ENCODE data around the gene UBL3.
A peak's percentile ranks its signal among the peaks of the same experiment; 100 is the strongest.

The UBL3 gene, protein sequence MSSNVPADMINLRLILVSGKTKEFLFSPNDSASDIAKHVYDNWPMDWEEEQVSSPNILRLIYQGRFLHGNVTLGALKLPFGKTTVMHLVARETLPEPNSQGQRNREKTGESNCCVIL

DNA sequence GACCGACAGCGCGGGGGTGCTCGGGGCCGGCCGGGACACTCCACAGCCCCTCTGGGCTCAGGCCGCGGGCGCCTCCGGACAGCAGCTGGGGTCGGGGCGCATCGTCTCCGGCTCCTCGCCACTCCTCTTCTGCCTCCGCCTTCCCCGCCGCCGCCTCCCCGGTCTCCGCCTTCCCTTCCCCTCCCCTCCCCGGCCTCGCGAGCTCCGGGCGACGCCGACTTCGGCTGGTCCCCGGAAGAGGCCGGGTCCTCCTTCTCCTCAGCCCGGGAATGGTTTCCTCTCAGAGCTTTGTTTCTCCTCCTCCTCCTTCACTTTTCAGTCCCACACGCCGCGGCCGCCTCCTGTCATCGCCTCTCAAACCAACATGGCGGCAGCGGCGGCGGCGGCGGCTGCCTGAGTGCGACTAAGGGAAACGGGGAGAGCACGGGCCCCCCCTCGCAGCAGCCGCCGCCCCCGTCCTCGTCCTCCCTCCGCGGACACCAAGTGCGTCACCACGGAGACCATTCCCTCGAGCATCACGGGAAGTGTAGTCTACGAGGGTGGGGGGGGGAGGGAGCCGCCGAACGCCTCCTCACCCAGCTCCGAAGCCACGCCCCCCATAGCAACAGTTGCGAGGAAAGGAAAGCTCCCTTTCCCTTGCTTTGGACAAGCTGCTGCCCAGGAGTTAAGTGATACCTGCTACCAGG is at the start of gene UBL3:
Gene UBL3 (minus strand): TSS at position 405 of the 686 bp plus-strand sequence. CDS start 1,079 bp downstream, outside the sequence.
- WGBS (ENCODE audit: insufficient coverage, insufficient read length): no CpG with 5 or more reads among the region's 64 CpGs
- H3K4me1 ChIP-seq (ENCODE audit: control insufficient read depth, insufficient read depth, low read length): peaks cover 2% of the 10 kb centered on the region; the same call in 1 of the 2 replicates
- no peaks in the 10 kb centered on the region for H3K36me3 ChIP-seq (ENCODE audit: control insufficient read depth, insufficient read depth, low read length)
- H3K27ac ChIP-seq (ENCODE audit: low read length): no peak within 1 kb of the TSS
- H3K9me3 ChIP-seq (ENCODE audit: control insufficient read depth, insufficient read depth, low read length): no peaks in the 10 kb centered on the region
- H3K27me3 ChIP-seq (ENCODE audit: control insufficient read depth, insufficient read depth, low read length): no peaks in the 10 kb centered on the region
- peak; percentile 75 for DNase-seq (ENCODE audit: low read depth, low spot score)
- H3K4me3 ChIP-seq (ENCODE audit: low read length): peak within 1 kb of the TSS; percentile 84

DNA sequence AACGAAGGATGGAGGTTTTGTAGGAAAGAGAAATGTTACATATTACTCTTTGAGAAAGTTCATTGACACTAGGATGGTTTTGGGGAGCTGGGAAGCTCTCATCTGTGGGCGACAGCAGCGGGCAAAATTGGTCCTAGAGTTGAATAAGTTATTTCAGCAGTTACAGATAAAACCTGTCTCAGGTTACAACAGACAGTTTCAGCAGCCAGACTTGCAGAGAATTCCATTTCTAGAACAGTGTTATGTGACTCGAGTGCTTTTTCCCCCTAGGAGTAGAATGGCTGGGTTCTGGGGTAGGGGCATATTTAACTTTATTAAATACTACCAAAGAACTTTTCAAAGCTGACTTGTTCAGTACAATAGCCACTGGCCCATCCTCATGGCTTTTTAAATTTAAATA is 46.7 kb upstream of the UBL3 start:
- WGBS (ENCODE audit: insufficient coverage, insufficient read length): no CpG with 5 or more reads among the region's 4 CpGs
- no peak for DNase-seq (ENCODE audit: low read depth, low spot score)
- H3K4me1 ChIP-seq (ENCODE audit: control insufficient read depth, insufficient read depth, low read length): peaks cover 2% of the 10 kb centered on the region; the same call in 1 of the 2 replicates
- no peak overlapping the region for H3K4me3 ChIP-seq (ENCODE audit: low read length)
- no peaks in the 10 kb centered on the region for H3K36me3 ChIP-seq (ENCODE audit: control insufficient read depth, insufficient read depth, low read length)
- H3K9me3 ChIP-seq (ENCODE audit: control insufficient read depth, insufficient read depth, low read length): no peaks in the 10 kb centered on the region
- no peaks in the 10 kb centered on the region for H3K27me3 ChIP-seq (ENCODE audit: control insufficient read depth, insufficient read depth, low read length)
- no peak overlapping the region for H3K27ac ChIP-seq (ENCODE audit: low read length)

DNA sequence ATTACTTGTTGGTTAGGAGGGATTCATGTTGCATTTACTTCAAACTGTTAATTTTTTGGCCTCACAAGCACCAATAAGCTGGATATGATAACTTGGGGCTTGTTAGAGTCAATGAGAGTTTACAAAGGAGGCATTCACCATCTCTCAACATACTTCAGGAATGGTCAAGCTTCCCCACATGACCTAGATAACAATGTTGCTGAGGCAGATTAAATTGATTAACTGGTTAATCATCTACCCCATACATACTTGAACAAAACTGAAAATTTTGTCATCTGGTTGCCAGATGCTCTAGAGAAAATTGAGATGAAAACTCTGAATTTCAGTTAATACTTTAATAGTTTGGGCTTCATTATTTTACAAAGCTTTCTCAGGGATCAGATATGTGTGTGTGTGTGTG is 43.0 kb upstream of the UBL3 start:
- DNase-seq (ENCODE audit: low read depth, low spot score): no peak

DNA sequence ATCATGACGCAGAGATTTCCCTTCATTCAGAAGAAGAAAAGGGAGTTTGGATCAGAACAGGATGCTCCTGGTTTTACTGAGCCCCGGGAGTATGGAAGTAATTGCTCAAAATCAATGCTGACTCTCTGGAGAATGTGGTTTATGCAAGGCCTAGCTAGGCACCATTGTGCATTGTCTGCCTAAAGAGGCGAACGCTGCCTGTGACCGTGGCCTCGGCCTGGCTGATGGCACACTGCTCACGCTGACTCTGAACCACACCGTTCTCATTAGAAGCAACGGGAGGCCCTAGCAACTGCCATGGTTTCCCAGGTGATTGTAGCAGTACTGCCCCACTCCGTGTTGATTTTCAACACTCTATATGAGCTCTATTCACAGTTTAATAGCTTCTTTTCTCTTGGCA is 41.7 kb upstream of the UBL3 start:
- Histone ChIP-seq H3K27ac (ENCODE audit: low read length) (no peak overlapping the region), H3K4me1 (ENCODE audit: control insufficient read depth, insufficient read depth, low read length) (peaks cover 3% of the 10 kb centered on the region; the same call in 1 of the 2 replicates), H3K4me3 (ENCODE audit: low read length) (no peak overlapping the region), H3K27me3 (ENCODE audit: control insufficient read depth, insufficient read depth, low read length) (no peaks in the 10 kb centered on the region), H3K9me3 (ENCODE audit: control insufficient read depth, insufficient read depth, low read length) (no peaks in the 10 kb centered on the region), H3K36me3 (ENCODE audit: control insufficient read depth, insufficient read depth, low read length) (no peaks in the 10 kb centered on the region)
- no CpG with 5 or more reads among the region's 10 CpGs for WGBS (ENCODE audit: insufficient coverage, insufficient read length)
- no peak for DNase-seq (ENCODE audit: low read depth, low spot score)

More for the DNA sequence above, 43.0 kb upstream of the UBL3 start:
- Histone ChIP-seq H3K9me3 (ENCODE audit: control insufficient read depth, insufficient read depth, low read length) (no peaks in the 10 kb centered on the region), H3K4me3 (ENCODE audit: low read length) (no peak overlapping the region), H3K27ac (ENCODE audit: low read length) (no peak overlapping the region), H3K27me3 (ENCODE audit: control insufficient read depth, insufficient read depth, low read length) (no peaks in the 10 kb centered on the region), H3K4me1 (ENCODE audit: control insufficient read depth, insufficient read depth, low read length) (peaks cover 3% of the 10 kb centered on the region; the same call in 1 of the 2 replicates), H3K36me3 (ENCODE audit: control insufficient read depth, insufficient read depth, low read length) (no peaks in the 10 kb centered on the region)

DNA sequence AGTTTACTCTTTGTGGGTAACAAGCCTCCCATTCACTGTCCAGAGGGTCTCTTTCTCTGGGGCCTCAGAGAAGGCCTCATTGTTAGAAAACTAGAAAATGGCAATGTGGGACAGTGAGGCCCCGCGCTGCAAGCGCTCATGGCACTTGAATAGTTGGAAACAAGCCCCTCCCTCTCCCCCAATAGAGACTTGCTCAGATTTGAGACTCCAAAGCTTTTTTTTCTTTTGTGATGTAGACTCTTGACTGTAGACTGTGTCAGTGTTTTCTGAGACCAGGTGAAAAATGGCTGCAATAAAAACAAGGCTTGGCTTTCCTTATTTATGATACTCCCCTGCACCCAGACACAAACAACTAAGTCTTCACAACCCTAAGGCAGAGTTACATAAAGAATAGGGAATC is 38.7 kb upstream of the UBL3 start:
- WGBS (ENCODE audit: insufficient coverage, insufficient read length): no CpG with 5 or more reads among the region's 3 CpGs

DNA sequence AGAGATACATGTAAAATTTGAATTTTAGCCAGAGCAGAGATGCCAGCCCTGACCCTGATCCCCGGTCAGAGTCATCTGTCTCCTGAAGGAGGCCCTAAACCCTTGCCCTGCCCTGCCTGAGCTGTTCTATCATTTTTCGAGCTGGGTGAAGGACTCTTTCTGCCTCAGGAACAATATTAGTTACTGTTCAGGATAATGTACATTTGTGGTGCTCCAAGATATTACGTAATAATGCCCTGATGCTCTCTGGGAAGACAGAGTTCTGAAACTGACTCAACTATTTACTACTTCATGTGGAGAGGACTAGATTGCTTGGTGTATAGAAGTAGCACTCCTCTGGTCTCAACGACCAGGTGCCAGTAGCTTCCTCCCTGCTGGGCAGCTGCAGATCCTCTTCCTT is 37.9 kb upstream of the UBL3 start:
- DNase-seq (ENCODE audit: low read depth, low spot score): no peak

More for the DNA sequence above, 38.7 kb upstream of the UBL3 start:
- H3K27ac ChIP-seq (ENCODE audit: low read length): no peak overlapping the region
- no peak overlapping the region for H3K4me3 ChIP-seq (ENCODE audit: low read length)
- H3K4me1 ChIP-seq (ENCODE audit: control insufficient read depth, insufficient read depth, low read length): peaks cover 3% of the 10 kb centered on the region; the same call in 1 of the 2 replicates
- DNase-seq (ENCODE audit: low read depth, low spot score): no peak
- H3K9me3 ChIP-seq (ENCODE audit: control insufficient read depth, insufficient read depth, low read length): no peaks in the 10 kb centered on the region
- H3K36me3 ChIP-seq (ENCODE audit: control insufficient read depth, insufficient read depth, low read length): no peaks in the 10 kb centered on the region
- no peaks in the 10 kb centered on the region for H3K27me3 ChIP-seq (ENCODE audit: control insufficient read depth, insufficient read depth, low read length)

DNA sequence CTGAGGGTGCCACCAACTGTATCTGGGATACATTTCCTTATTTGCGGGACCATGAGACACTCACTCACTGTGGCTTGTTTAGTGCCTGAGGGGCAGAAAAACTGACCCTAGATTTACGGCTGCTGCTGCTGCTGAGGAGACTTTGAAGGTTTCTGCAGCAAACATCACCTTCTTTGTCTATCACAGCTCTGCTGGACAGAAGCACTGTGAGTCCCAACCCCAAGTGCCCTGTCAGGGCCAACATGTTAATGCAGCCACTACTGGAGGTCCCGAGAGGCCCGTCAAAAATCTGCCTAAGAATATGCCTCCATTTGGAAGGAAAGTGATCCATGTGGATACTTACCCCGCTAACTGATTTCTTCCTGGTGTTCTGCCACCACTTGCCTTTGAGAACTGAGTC is 37.3 kb upstream of the UBL3 start:
- H3K9me3 ChIP-seq (ENCODE audit: control insufficient read depth, insufficient read depth, low read length): no peaks in the 10 kb centered on the region
- WGBS (ENCODE audit: insufficient coverage, insufficient read length): no CpG with 5 or more reads among the region's 5 CpGs
- H3K27ac ChIP-seq (ENCODE audit: low read length): no peak overlapping the region
- no peak for DNase-seq (ENCODE audit: low read depth, low spot score)
- H3K27me3 ChIP-seq (ENCODE audit: control insufficient read depth, insufficient read depth, low read length): no peaks in the 10 kb centered on the region
- H3K36me3 ChIP-seq (ENCODE audit: control insufficient read depth, insufficient read depth, low read length): no peaks in the 10 kb centered on the region
- peaks cover 2% of the 10 kb centered on the region; the same call in 1 of the 2 replicates for H3K4me1 ChIP-seq (ENCODE audit: control insufficient read depth, insufficient read depth, low read length)
- no peak overlapping the region for H3K4me3 ChIP-seq (ENCODE audit: low read length)

More for the DNA sequence above, 37.9 kb upstream of the UBL3 start:
- WGBS (ENCODE audit: insufficient coverage, insufficient read length): no CpG with 5 or more reads among the region's 4 CpGs
- H3K27me3 ChIP-seq (ENCODE audit: control insufficient read depth, insufficient read depth, low read length): no peaks in the 10 kb centered on the region
- H3K36me3 ChIP-seq (ENCODE audit: control insufficient read depth, insufficient read depth, low read length): no peaks in the 10 kb centered on the region
- H3K4me1 ChIP-seq (ENCODE audit: control insufficient read depth, insufficient read depth, low read length): peaks cover 2% of the 10 kb centered on the region; the same call in 1 of the 2 replicates
- H3K27ac ChIP-seq (ENCODE audit: low read length): no peak overlapping the region
- H3K4me3 ChIP-seq (ENCODE audit: low read length): no peak overlapping the region
- H3K9me3 ChIP-seq (ENCODE audit: control insufficient read depth, insufficient read depth, low read length): no peaks in the 10 kb centered on the region

DNA sequence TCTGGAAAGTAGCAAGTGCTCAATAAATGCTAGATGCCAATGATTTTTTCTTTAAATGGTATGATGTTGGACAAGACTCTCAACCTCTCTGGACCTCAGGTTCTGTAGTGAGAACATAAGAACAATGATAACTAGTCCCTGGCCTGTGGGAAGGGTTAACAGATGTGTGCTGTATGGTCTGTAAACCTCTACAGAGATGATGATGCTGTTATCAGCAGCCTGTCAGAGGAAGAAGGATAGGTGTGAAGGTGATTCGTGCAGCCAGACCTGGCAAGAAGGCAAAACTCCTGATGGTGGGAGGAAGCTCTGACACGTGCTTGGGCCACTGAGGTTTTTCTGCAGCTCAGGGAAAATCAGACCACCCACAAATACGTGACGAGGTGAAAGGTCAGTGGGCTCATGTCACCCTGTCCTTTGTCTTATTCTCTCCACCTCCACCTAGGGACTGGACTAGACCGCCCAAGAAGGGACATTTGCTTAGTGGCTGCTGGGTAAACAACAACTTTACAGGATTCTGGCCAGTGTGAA is 36.7 kb upstream of the UBL3 start:
- WGBS (ENCODE audit: insufficient coverage, insufficient read length): no CpG with 5 or more reads among the region's 5 CpGs
- no peak for DNase-seq (ENCODE audit: low read depth, low spot score)
- Histone ChIP-seq H3K4me1 (ENCODE audit: control insufficient read depth, insufficient read depth, low read length) (peaks cover 2% of the 10 kb centered on the region; the same call in 1 of the 2 replicates), H3K9me3 (ENCODE audit: control insufficient read depth, insufficient read depth, low read length) (no peaks in the 10 kb centered on the region), H3K27me3 (ENCODE audit: control insufficient read depth, insufficient read depth, low read length) (no peaks in the 10 kb centered on the region), H3K36me3 (ENCODE audit: control insufficient read depth, insufficient read depth, low read length) (no peaks in the 10 kb centered on the region), H3K4me3 (ENCODE audit: low read length) (no peak overlapping the region), H3K27ac (ENCODE audit: low read length) (no peak overlapping the region)

DNA sequence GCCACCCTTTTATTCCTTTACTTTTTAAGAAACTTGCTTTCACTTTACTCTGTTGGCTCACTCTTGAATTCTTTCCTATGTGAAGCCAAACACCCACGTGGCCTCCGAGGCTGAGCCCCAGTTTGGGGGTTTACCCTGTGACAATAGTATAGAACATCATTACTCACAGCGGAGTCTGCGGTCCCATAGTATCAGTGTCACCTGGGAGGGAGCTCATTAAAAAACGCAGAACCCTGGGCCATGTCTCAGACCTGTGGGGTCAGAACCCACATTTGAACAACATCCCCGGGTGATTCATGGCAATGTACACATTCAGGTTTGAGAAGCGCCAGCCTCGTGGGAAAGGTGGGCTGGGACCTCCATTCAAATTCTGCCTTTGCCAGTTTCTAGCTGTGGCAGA is 36.0 kb upstream of the UBL3 start:
- no peaks in the 10 kb centered on the region for H3K9me3 ChIP-seq (ENCODE audit: control insufficient read depth, insufficient read depth, low read length)
- H3K36me3 ChIP-seq (ENCODE audit: control insufficient read depth, insufficient read depth, low read length): no peaks in the 10 kb centered on the region
- no CpG with 5 or more reads among the region's 8 CpGs for WGBS (ENCODE audit: insufficient coverage, insufficient read length)
- no peak for DNase-seq (ENCODE audit: low read depth, low spot score)
- H3K27ac ChIP-seq (ENCODE audit: low read length): no peak overlapping the region
- H3K27me3 ChIP-seq (ENCODE audit: control insufficient read depth, insufficient read depth, low read length): no peaks in the 10 kb centered on the region
- H3K4me3 ChIP-seq (ENCODE audit: low read length): no peak overlapping the region
- peaks cover 2% of the 10 kb centered on the region; the same call in 1 of the 2 replicates for H3K4me1 ChIP-seq (ENCODE audit: control insufficient read depth, insufficient read depth, low read length)

DNA sequence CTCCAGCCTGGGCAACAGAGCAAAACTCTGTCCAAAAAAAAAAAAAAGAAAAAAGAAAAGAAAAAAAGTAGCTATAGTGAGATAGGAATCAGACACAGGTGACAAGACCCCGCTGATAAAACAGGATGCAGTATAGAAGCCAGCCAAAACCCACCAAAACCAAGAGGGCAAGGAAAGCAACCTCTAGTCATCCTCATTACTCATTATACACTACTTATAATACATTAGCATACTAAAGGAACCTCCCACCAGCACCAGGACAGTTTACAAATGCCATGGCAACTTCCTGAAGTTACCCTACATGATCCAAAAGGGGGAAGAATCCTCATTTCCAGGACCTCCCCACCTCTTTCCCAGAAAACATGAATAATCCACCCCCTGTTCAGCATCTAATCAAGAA is 35.6 kb upstream of the UBL3 start:
- peaks cover 2% of the 10 kb centered on the region; the same call in 1 of the 2 replicates for H3K4me1 ChIP-seq (ENCODE audit: control insufficient read depth, insufficient read depth, low read length)
- no peaks in the 10 kb centered on the region for H3K9me3 ChIP-seq (ENCODE audit: control insufficient read depth, insufficient read depth, low read length)
- H3K4me3 ChIP-seq (ENCODE audit: low read length): no peak overlapping the region
- no CpG with 5 or more reads among the region's 1 CpG for WGBS (ENCODE audit: insufficient coverage, insufficient read length)
- no peaks in the 10 kb centered on the region for H3K36me3 ChIP-seq (ENCODE audit: control insufficient read depth, insufficient read depth, low read length)
- DNase-seq (ENCODE audit: low read depth, low spot score): no peak
- H3K27ac ChIP-seq (ENCODE audit: low read length): no peak overlapping the region
- no peaks in the 10 kb centered on the region for H3K27me3 ChIP-seq (ENCODE audit: control insufficient read depth, insufficient read depth, low read length)

Measured in iPS DF 6.9 (cell line).